GM21529 (cell line): ENCODE measurements around the gene UBR3.
A peak's percentile ranks its signal among the peaks of the same experiment; 100 is the strongest.

Source experiments
- ATAC-seq: cut with Tn5 transposase; IDR thresholded peaks from one replicate; pipeline ENCODE4 v1.9.1; 2021; ENCODE audit not compliant: unreplicated experiment

Gene UBR3

DNA sequence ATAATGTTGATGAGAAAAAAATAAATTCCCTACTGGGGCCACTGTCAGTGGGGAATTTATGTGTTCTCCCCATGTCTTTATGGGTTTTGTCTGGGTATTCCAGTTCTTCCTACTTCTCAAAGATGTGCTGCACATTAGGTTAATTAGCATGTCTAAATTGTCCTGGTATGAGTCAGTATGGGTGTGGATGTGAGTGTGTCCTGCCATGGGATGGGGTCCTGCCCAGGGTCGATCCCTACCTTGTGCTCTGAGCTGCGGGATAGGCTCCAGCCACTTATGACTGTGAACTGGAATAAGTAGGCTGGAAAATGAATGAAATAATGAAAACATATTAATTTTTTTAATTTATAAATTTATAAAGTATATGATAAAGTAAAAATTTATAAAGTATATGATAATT lies 167.5 kb downstream of the UBR3 start:
- no peak for ATAC-seq

DNA sequence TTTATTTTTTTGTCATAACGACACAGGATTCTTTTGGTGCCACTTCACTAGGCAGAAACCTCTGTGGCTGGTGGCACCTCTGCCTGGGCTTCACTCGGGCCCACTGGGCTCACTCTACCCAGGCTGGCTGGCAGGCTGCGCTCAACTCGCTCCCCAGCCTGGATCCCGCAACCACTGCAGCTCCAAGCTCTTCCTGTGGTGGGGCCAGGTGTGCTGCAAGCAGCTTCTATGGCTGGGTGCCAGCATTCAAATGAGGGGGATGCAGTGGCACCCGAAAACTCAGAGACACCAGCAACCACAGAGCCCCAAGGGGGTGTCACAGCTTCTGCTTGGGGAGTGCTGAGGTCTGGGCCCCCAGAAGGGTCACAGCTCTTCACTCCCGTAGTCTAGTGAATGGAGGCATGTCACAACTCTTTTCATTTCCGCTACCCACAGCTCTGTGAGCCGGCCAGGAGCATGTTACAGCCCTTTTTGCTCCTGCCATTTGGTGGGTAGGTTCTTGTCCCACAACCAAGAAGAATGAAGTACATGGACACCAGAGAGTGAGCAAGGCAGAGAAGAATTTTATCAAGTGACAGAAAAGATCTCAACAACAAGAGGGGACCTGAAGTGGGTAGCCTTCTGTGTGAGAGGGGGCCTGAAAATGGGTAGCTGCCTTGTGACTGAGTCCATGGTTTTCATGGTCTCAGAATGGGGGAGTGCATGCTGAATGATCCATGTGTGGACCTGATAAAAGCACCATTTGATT lies 170.1 kb downstream of the UBR3 start:
- ATAC-seq: no peak

DNA sequence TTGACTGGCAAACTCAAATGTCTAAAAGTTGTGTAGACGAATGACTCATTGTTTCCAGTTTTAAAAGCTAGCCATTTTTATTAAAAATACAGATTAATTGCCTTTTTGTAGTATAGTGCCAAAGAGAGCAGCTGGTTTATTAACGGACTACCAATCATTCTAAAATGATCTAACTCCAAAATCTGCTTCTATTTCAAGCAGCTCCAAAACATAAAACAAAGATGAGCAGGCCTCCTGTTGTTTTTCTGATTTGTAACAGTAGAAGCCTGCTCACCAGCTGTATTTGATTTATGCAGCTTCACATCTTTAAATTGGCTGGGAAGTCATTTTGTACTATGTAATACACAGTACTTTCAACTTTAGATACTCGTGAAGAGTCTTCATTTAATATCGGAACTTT lies 171.8 kb downstream of the UBR3 start:
- no peak for ATAC-seq

DNA sequence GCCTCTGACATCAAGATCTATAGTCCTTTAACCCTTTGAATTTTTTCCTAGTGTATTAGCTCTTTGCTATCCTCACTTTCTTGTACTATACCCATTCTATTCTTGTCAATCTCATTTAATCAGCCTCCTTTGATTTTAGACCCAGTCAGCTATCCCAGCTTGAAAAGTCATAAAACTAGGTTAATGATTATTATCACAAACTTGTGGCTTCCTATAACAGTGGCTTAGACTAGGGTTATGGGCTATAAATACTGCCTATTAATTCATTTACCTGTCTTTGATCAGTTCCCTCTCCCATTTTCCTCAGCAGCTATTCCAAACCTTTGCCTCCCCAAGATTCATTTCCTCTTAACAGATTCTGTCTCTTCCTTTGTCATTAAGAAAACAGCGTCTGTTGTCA lies 174.8 kb downstream of the UBR3 start:
- ATAC-seq: no peak

DNA sequence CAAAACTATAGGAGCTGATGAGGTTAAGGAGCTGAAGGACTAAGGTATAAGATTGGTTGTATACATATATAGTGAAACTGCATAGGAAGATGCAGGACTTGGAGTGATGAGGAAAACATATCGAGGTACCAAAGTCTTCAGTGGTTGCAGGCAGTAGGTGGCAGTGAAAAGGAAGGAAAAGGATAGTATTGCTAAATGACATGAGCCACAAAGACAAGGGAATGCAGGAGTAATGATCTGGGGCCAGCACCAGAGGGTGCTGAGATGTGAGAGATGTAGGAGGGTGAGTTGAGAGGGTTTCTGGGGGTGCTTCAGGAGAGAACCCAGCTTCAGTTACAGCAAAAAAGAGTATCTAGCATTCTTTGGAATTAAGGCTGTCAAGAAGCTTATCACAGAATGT lies 178.4 kb downstream of the UBR3 start:
- no peak for ATAC-seq

DNA sequence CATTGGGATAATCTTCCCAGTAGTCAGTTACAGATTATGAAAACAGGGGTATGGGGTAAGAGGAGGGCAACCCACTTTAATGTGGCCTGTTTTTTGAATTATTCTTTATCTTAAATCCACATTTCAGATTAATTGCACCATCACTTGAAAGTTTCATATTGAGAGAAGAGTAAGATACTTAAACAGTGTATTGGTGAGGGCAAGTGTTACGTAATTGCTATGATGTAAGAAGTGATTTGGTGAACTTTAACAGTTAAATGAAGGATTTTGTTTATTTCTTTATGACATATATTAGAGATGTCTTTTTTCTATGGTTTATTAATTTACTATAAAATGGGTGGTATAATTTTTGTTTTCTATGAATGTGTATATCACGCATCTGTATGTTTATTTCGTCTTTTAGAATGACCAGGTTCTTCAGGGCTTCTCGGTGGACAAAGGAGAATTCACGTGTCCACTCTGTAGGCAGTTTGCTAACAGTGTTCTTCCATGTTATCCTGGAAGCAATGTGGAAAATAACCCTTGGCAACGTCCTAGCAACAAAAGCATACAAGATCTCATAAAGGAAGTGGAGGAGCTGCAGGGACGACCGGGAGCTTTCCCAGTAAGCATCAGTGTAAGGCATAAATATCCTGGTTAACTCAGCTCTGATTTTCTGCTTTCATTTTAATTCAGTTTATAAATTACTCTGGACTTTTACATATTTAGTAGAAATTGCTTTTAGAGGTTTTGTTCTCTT lies 179.5 kb downstream of the UBR3 start:
- ATAC-seq: no peak

DNA sequence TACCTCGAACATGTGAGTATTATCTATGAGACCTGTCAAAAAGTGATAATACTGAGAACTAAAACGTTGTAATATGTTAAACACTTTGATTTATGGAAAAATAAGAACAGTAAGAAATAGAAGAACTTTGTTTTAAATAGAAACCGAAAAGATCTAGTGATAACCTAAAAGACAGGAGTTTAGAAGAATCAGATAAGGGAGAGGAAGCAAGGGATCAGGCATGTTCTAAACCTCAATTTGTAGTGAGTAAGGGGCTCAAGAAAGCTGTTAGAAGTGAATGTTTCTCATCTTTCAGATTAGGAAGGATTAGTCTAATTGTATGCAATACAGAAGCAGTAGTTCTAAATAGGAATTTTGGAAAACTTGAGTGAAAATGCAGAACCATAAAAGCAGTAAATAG lies 182.0 kb downstream of the UBR3 start:
- ATAC-seq: no peak

DNA sequence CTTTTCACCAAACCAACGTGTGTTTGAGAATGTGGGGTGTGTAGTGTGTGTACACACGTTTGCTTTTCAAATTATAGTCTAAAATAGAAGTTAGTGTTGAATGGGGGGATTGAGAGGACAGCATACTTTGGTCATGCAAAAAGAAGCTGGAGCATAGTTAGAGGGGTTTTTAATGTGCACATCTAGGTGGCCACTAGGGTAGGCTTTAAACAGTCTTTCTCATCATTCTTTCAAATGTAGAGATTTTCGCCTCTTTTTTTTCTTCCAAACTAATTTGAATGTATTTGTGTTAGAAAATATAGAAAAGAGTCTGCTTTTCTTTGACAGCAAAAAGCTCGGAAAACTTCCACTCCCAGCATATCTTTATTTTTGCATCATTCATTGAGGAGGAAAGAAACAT lies 185.5 kb downstream of the UBR3 start:
- no peak for ATAC-seq

DNA sequence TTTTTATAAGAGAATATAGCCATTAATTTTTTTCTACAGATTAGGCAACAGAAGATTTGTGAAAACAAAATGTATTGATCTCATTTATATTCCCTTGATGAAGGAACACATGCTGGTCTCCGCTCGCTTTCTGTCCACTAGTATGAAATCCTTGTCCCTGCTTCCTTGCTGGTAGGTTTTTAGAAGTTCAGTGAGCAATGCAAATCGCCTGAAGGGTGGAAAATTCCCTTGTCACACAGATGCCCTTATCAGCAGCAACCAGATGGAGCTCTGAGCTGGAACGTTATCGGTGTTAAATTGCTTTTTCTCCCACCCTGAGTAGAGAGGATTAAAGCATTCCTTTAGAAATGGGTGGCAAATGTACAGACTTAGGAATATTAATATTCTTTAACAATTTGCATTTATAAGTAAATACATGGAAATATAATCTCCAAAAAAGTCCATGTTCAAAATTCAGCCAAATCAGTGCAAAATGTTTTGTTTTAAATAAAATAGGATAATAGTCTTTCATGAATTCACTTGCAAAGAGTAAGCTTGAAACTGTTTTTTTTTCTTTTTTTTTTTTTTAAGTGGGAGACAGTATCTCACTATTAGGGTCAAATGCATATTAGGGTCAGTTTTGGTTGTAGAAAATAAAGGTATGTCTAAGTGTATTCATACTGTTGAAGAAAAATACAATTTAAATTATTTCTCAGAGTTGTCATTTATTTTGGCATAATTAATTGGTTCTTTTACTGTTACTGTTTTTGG lies 186.7 kb downstream of the UBR3 start:
- ATAC-seq: no peak

DNA sequence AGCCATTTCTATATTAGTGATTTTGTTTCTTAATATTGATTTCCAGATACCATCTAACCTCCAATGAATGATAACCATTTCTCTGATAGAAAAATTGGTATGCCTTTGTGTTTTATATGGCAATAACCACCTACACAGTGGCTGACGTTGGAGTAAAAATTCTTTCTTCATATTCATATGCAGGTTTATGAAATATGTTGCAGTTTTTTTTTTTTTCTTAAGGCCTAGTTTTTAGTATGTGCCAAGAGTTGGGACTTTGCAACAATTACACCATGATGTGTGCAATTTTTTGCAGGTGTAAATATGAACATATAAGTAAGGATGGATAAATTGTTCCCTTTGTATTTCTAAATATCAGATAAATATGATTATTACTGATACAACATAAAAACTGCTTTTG lies 187.5 kb downstream of the UBR3 start:
- no peak for ATAC-seq

DNA sequence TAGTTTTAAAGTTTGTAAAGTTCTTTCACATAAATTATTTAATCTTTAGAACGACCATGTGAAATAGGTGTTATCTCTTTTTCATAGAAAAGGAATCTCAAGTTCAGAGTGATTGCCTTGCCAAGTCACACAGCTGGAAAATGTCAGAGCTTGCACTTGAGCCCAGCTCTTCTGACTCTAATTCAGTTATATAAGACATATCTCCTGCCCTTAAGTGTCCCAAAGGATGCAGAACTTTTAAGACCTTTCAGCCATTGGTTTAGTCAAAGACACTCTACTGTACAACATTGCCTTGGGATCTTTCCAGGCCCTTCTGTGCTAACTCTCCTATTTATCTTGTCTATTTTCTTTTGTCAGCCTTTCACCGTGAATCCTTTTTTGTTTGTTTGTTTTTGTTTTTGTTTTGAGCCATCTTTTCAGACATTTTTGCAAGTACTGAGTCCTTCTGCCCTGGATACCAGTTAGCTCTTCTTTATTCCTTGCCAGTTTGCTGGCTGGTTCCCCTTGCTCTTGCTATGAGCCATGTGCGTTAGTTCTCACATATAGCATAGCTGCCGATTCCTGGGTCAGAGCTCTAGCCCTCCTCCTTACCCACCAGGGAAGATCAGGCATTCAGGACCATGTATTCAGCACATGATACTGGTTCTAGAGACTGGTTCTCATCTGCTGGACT lies 190.7 kb downstream of the UBR3 start:
- ATAC-seq: no peak

DNA sequence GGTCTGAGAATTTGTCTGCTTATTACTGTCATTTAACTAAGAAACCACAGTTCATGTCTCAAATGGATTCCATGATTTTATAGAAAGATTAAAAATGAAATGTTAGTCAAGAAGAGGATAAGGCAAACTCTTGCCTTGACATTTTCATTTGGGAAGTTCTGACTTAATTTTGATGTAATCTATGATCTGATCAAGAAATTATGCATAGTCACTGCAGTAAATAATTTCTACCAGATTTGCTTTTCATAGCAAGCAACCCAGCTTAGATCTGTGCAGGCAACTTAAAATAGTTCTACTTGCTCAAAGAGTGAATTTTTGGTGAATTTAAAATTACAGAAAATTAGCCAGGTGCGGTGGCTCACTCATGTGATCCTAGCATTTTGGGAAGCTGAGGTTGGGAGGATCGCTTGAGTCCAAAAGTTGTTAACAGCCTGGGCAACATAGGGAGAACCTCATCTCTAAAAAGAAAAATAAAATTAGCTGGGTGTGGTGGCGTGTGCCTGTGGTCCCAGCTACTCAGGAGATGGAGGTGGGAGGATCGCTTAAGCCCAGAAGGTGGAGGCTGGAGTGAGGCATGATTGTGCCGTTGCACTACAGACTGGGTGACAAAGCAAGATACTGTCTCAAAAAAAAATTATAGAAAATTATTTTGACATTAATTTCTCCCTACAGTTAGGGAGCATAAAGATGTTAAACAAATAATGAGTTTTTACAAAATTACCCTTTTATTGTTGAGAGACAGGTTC lies 192.0 kb downstream of the UBR3 start:
- no peak for ATAC-seq

DNA sequence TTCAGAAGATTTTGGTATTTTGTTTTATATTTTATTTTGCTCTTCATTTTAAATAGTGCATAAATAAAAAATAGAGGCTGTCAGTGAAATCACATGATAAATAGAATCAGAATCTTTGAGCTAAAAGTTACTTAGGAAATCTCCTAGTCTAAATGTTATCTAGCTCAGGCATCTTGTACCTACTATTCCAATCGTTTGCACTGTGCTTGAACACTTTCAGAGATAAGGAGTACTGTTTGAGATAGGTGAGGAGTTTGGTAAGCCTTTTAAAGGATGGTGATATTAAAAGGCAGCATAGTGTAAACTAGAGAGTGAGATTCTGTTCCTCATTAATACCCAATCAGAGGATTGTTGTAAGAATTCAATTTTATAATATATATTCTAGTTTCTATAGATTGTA lies 193.5 kb downstream of the UBR3 start:
- ATAC-seq: no peak

DNA sequence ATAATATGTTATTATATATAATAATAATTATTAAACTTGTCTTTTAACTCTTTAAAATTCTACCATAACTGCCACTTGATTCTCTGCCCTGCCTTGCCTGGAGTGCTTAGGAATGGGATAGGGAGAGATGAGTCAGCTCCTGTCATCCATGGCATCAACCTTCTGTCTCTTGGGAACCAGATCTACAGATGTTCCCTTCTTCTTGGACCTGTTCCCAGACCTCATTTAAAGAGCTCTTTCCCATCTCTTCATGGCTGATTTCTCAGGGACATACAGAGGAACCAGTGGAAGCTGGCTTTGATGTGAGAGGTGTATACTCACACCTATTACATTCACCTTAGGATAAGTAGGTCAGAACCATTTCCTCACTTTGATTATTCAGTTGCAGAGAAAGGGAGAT lies 195.4 kb downstream of the UBR3 start:
- no peak for ATAC-seq

DNA sequence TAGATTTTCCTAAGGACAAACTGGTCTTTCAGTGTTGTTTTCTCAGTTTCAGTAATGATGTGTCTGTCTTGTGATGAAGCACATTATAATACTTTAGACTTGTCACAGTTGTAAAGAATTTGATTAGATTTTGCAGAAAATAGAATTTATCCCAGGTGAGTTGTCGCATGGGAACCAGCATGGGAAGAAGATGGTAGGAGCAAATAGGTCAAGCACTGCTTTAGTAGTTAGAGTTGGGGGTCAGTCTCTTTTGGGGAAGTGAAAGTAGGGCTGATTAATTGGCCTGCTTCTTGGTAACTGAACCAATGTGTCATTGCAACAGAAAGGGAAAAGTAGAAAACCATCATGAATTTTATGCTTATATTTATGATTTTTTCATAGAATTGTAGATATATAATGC lies 197.5 kb downstream of the UBR3 start:
- ATAC-seq: peak; percentile 72

DNA sequence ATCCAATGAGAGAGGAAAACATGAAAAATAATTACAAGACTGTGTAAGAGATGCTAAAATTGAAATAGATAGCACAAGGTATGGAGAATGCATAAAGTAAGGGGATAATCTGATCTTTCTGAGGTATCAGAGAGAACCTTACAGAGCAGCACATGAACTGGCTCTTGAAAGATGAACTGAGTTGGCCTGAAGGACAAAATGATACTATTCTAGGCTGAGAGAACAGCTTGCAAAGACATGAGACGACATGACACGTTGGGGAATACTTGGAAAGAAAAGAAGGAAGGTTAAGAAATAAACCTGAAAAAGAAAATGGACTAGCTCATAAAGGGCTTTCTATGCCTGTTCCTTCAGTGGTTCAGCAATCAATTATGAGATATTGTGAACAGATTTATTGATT lies 198.0 kb downstream of the UBR3 start:
- no peak for ATAC-seq

DNA sequence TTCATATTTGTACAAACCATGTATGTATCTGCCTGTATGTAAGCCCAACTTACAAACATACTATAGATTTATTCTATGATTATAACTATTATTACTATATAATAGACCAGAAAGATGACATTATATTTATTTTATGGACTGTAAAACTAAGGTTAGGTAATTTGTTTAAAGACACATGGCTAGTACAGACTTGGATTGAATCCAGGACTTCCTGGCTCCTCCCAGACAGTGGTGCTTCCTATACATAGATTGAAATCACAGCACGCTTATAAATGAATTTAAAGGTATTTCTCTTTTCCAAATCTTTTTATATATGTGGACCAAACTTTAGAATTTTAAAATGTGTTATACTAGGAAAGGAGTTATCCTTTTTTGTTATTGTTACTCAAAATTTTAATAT lies 199.1 kb downstream of the UBR3 start:
- ATAC-seq: no peak

DNA sequence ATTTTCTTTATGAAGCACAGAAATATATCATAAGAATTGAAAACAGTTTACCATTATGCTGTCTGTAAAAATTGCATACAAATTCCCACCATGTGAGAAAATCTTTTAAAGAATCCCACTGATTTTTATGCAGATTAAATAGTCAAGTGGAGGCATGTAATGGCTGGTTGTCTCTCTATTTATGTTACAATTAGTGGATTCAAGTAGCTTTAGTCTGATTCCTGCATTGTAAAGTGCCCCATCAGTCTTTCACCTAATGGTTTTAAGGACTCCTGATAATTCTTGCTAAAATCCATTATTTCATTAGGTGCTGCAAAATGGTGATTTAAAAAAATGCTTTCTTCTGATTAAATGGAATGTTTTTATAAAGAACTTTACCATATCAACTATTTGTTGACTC lies 202.3 kb downstream of the UBR3 start:
- ATAC-seq: no peak

DNA sequence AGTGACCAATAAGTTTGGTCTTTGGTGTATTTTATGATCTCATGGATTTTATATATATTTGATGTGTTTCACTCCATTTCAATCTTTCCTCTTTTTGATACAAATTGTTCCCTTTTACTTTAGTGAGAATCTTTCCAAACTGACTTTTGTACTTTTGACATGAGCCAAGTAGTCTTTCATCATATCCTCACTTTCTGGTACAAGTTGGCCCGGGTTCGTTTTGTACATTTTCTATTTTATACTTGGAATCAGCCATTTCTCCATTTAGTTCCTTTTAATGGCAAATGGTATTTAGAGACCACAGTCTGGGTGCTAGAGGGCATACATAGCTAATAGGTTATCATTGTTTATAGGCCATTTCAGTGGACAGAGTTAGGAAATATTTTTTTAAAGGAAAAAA lies 202.8 kb downstream of the UBR3 start:
- ATAC-seq: no peak

DNA sequence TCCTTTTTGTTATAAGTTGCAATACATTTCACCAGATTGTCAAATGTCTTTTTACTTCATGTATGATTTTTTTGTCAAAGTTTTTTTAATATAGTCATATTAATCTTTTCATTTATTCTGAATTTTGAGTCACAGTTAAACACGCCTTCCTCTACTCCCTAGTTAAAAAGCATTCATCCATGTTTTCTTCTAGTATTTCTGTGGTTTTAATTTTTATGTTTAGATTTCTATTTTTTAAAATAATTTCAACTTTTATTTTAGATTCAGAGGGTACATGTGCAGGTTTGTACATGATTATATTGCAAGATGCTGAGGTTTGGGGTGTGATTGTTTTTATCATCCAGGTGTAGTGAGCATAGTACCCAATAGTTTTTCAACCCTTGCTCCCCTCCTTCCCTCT lies 204.0 kb downstream of the UBR3 start:
- ATAC-seq: no peak

DNA sequence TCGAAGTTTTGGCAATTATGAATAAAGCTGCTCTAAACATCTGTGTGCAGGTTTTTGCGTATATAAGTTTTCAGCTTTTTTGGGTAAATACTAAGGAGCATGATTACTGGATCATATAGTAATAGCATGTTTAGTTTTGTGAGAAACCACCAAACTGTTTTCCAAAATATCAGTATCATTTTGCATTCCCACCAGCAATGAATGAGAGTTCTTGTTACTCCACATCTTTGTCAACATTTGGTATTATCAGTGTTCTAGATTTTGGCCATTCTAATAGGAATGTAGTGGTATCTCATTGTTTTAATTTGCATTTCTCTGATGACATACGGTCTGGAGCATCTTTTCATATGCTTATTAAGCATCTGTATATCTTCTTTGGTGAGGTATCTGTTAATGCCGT lies 207.3 kb downstream of the UBR3 start:
- ATAC-seq: no peak
